DOHH2 (cell line): Measurements from ENCODE around the gene QSOX2.

Source experiments
- H3F3A ChIP-seq: fragments of 200-600 bp; sonication (generic), shearing (Covaris generic); 2 replicates; pipeline ENCODE4 v1.6.0; 2016; ENCODE audit warnings: antibody characterized with exemption, mild to moderate bottlenecking; ENCODE audit not compliant: control insufficient read depth, insufficient read depth
- H3K27ac ChIP-seq: fragments of 200-600 bp; sonication (generic); 2 replicates; pipeline ENCODE4 v1.5.1; 2014; ENCODE audit warnings: low read depth, mild to moderate bottlenecking, low read length, moderate library complexity
- H3K27me3 ChIP-seq: fragments of 200-600 bp; sonication (generic); 2 replicates; pipeline ENCODE4 v1.6.1; 2014; ENCODE audit warnings: mild to moderate bottlenecking, low read length, mixed read lengths; ENCODE audit not compliant: control insufficient read depth
- H3K36me3 ChIP-seq: fragments of 200-600 bp; sonication (generic); 2 replicates; pipeline ENCODE4 v1.6.1; 2014; ENCODE audit warnings: mild to moderate bottlenecking, low read length, moderate library complexity, mixed read lengths; ENCODE audit not compliant: control insufficient read depth
- H3K4me1 ChIP-seq: fragments of 200-600 bp; sonication (generic); 2 replicates; pipeline ENCODE4 v1.6.1; 2014; ENCODE audit warnings: mild to moderate bottlenecking, low read length, mixed read lengths; ENCODE audit not compliant: control insufficient read depth
- H3K4me2 ChIP-seq: fragments of 200-600 bp; sonication (generic); 2 replicates; pipeline ENCODE4 v1.6.0; 2014; ENCODE audit warnings: mild to moderate bottlenecking, low read length, moderate library complexity
- H3K4me3 ChIP-seq: fragments of 200-600 bp; sonication (generic); 2 replicates; pipeline ENCODE4 v1.5.1; 2014; ENCODE audit warnings: mild to moderate bottlenecking, low read length, mixed read lengths
- H3K79me2 ChIP-seq: fragments of 200-600 bp; sonication (generic); 2 replicates; pipeline ENCODE4 v1.6.1; 2014; ENCODE audit warnings: mild to moderate bottlenecking, low read length, mixed read lengths; ENCODE audit not compliant: control insufficient read depth
- H3K9me2 ChIP-seq: fragments of 200-600 bp; sonication (generic); replicated peaks from 2 replicates; pipeline ENCODE4 v1.6.1; 2014; ENCODE audit warnings: mild to moderate bottlenecking, low read length, mixed read lengths; ENCODE audit not compliant: control insufficient read depth
- H3K9me3 ChIP-seq: fragments of 200-600 bp; sonication (generic); 2 replicates; pipeline ENCODE4 v1.6.1; 2014; ENCODE audit warnings: antibody characterized with exemption, low read length, mixed read lengths; ENCODE audit not compliant: control insufficient read depth, insufficient read depth
- H4K20me1 ChIP-seq: fragments of 200-600 bp; sonication (generic); 2 replicates; pipeline ENCODE4 v1.6.0; 2014; ENCODE audit warnings: low read depth, mild to moderate bottlenecking, antibody characterized with exemption, low read length, moderate library complexity; ENCODE audit not compliant: control insufficient read depth, insufficient read depth
- CTCF ChIP-seq: fragments of 200-600 bp; sonication (generic); IDR thresholded peaks from one replicate; pipeline ENCODE4 v1.5.1; 2014; ENCODE audit warnings: antibody characterized with exemption, mild to moderate bottlenecking, low read depth, low read length; ENCODE audit not compliant: poor library complexity, severe bottlenecking
- EZH2phosphoT487 ChIP-seq: fragments of 200-600 bp; sonication (generic); IDR thresholded peaks from 2 replicates; pipeline ENCODE4 v1.6.1; 2017; ENCODE audit warnings: borderline replicate concordance, mild to moderate bottlenecking, antibody characterized with exemption, low read length, moderate library complexity, mixed read lengths

The QSOX2 gene

DNA sequence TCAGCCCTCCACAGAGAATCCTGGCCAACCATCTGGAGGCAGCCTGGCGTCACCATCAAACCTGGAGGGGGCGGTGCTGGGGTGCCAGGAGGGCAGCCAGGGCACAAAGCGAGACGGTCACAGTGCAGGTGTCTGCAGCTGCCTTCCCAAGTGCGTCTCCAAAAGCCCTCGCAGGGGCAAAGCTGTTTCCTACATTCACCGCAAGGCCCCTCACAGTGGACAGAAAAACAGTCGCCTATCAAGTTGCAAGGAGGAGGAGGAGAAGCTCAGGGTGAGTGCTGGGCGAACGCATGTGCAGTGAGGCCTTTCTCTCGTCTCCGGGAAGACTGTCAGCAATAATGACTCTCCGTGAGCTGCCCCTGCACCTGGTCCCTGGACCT lies 22.7 kb downstream of the QSOX2 start:
- peaks cover 43% of the 10 kb centered on the region for H3F3A ChIP-seq
- H3K36me3 ChIP-seq: peaks cover 91% of the 10 kb centered on the region
- no peaks in the 10 kb centered on the region for H3K9me3 ChIP-seq
- H3K4me3 ChIP-seq: peak overlapping the region; percentile 65
- H3K4me2 ChIP-seq: peak overlapping the region; percentile 72
- TF ChIP-seq CTCF (no peak), EZH2phosphoT487 (no peak)
- H3K9me2 ChIP-seq: no peaks in the 10 kb centered on the region
- H3K27me3 ChIP-seq: no peaks in the 10 kb centered on the region
- peaks cover 80% of the 10 kb centered on the region for H3K79me2 ChIP-seq
- H3K4me1 ChIP-seq: peaks cover 67% of the 10 kb centered on the region
- peak overlapping the region; percentile 98 for H3K27ac ChIP-seq
- H4K20me1 ChIP-seq: no peaks in the 10 kb centered on the region

GRCh38 chr9:136222166-136222905 lies 23.3 kb downstream of the QSOX2 start:
- H3K4me3 ChIP-seq: peak overlapping the region; percentile 36
- peaks cover 91% of the 10 kb centered on the region for H3K36me3 ChIP-seq
- H3K9me3 ChIP-seq: no peaks in the 10 kb centered on the region
- H3K9me2 ChIP-seq: no peaks in the 10 kb centered on the region
- peak overlapping the region; percentile 98 for H3K27ac ChIP-seq
- H3K79me2 ChIP-seq: peaks cover 75% of the 10 kb centered on the region
- peaks cover 41% of the 10 kb centered on the region for H3F3A ChIP-seq
- peaks cover 61% of the 10 kb centered on the region for H3K4me1 ChIP-seq
- H3K27me3 ChIP-seq: no peaks in the 10 kb centered on the region
- H3K4me2 ChIP-seq: peak overlapping the region; percentile 72
- TF ChIP-seq CTCF: no peak
- no peak for TF ChIP-seq EZH2phosphoT487
- no peaks in the 10 kb centered on the region for H4K20me1 ChIP-seq

DNA sequence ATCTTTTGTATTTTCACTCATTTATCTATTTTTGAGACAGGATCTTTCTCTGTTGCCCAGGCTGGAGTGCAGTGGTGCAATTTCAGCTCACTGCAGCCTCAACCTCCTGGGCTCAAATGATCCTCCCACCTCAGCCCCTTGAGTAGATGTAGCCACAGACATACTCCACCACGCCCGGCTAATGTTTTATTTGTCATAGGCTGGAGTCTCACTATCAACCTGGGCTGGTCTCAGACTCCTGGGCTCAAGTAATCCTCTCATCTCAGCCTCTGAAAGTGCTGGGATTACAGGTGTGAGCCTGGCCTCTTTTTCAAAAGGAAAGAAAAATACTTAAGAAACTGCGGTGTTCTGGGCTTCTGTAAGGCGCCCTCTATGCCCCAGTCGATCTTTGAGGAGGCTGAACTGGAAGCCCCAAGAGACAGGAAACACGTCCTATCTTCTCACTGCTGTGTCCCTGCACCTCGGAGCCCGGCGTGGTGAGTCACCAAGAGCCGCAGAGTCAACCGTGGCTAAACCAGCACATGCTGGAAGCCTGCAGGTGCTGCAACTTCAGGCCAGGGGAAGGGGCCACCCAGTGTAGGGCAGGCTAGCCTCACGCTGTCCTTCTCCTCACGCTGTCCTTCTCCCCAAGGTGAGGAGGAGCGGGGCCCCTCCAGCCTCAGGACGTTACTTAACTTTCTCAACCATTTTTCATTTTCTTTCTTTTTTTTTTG lies 25.4 kb downstream of the QSOX2 start:
- H3K4me1 ChIP-seq: peaks cover 56% of the 10 kb centered on the region
- H3F3A ChIP-seq: peaks cover 20% of the 10 kb centered on the region
- peaks cover 100% of the 10 kb centered on the region for H3K36me3 ChIP-seq
- H3K27ac ChIP-seq: no peak overlapping the region
- H4K20me1 ChIP-seq: no peaks in the 10 kb centered on the region
- no peak for TF ChIP-seq EZH2phosphoT487
- no peak for TF ChIP-seq CTCF
- peaks cover 64% of the 10 kb centered on the region for H3K79me2 ChIP-seq
- no peaks in the 10 kb centered on the region for H3K27me3 ChIP-seq
- H3K9me2 ChIP-seq: no peaks in the 10 kb centered on the region
- no peak overlapping the region for H3K4me3 ChIP-seq
- H3K4me2 ChIP-seq: no peak overlapping the region
- H3K9me3 ChIP-seq: no peaks in the 10 kb centered on the region
